GF-D8 (cell line): ENCODE measurements around the gene ZNF688.
"Not testable (repeated sequence)": the region's sequence is repeated elsewhere in the genome, so short reads cannot be mapped to it uniquely, and the experiment has no call there.

Experiments
- DNase-seq: peaks from one replicate; lab custom pipeline; 2025; lab: John Stamatoyannopoulos, UW

ZNF688 gene

GRCh38 chr16:30571445-30572322 is at the start of gene ZNF688:
Gene ZNF688 (minus strand): TSS chr16:30571714. CDS start chr16:30571629, 85 bp downstream.
- peak; percentile 98 for DNase-seq

- no peak for DNase-seq
Observed at GRCh38 chr16:30620169-30620568, 48.7 kb upstream of the ZNF688 start.

GRCh38 chr16:30619638-30620037 is 48.1 kb upstream of the ZNF688 start:
- no peak for DNase-seq

GRCh38 chr16:30619202-30619601 is 47.7 kb upstream of the ZNF688 start:
- DNase-seq, result no peak

GRCh38 chr16:30615358-30616091 is 44.0 kb upstream of the ZNF688 start:
- DNase-seq, result peak; percentile 25

- peak; percentile 90 for DNase-seq
Observed at GRCh38 chr16:30609926-30610839, 38.7 kb upstream of the ZNF688 start, which contains the start of gene ZNF689. Gene ZNF689 (minus strand): TSS chr16:30610389. CDS start chr16:30610041, 348 bp downstream.

- DNase-seq, result no peak
Observed at GRCh38 chr16:30609002-30609925, 37.8 kb upstream of the ZNF688 start.

GRCh38 chr16:30606004-30606403 is 34.5 kb upstream of the ZNF688 start:
- no peak for DNase-seq

GRCh38 chr16:30605158-30605557 is 33.6 kb upstream of the ZNF688 start:
- DNase-seq, result no peak

- DNase-seq, result no peak
Observed at GRCh38 chr16:30604316-30604947, 32.9 kb upstream of the ZNF688 start.

GRCh38 chr16:30603945-30604315 is 32.4 kb upstream of the ZNF688 start:
- no peak for DNase-seq

GRCh38 chr16:30602616-30603277 is 31.2 kb upstream of the ZNF688 start:
- DNase-seq, result no peak

- peak; percentile 12 for DNase-seq
Observed at GRCh38 chr16:30601966-30602365, 30.5 kb upstream of the ZNF688 start.

- no peak for DNase-seq
Observed at GRCh38 chr16:30600929-30601328, 29.4 kb upstream of the ZNF688 start.

GRCh38 chr16:30600215-30600614 is 28.7 kb upstream of the ZNF688 start:
- DNase-seq, result no peak

GRCh38 chr16:30592871-30593270 is 21.4 kb upstream of the ZNF688 start:
- DNase-seq, result no peak

- not testable (repeated sequence) for DNase-seq
Observed at GRCh38 chr16:30590869-30591268, 19.4 kb upstream of the ZNF688 start.

- DNase-seq, result not testable (repeated sequence)
Observed at GRCh38 chr16:30589582-30589981, 18.1 kb upstream of the ZNF688 start.

- DNase-seq, result no peak
Observed at GRCh38 chr16:30588651-30589050, 17.1 kb upstream of the ZNF688 start.
